Globus pallidus (tissue), 1 donor: Measurements from ENCODE around the gene OR4P4.

Experiments used
- DNase-seq: peaks from one replicate; pipeline ENCODE4 v3.0.0-alpha.2; 2015; ENCODE audit warnings: low spot score

OR4P4 gene

DNA sequence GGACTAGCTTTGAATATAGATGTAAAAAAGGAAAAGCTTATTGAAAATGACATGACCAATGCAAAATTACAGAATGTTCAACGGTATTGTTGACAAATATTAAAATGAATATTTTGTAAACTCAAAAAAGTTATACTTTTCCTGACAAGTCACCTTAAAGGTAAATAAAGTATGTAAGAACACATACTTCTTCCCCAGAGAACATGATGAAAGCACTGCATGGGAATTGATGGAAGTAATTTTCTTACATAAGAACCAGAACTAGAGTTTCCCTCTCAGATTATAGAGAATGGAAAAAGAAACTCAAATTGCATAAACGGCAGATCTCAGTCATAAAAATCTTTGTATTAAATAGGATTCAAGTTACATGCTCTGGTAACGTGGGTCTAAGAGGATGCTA is at the start of gene OR4P4:
Gene OR4P4 (plus strand): TSS at position 301 of the 400 bp plus-strand sequence.
- no peak for DNase-seq

DNA sequence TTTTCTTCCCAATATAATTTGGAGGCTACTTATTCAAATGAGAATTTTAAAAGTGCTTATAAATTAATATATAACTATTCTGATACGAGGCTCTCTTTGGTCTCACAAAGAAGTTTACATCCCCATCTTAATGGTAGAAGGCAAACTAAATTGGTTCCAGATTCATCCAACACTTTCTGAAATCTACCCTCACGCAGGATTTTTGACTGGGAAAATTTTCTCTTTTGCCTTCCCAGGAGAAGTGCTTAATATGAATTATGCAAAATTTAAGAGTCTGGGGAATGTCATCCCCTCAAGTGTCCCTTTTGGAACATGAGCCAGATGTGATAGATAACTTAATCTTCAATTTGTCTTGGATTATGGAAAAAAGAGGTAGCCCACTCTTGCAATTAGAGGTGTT is 27.4 kb upstream of the OR4P4 start, which contains the start of gene OR4C11:
Gene OR4C11 (minus strand): TSS at position 101 of the 400 bp plus-strand sequence. CDS start 3,272 bp downstream, outside the sequence.
- DNase-seq = no peak

DNA sequence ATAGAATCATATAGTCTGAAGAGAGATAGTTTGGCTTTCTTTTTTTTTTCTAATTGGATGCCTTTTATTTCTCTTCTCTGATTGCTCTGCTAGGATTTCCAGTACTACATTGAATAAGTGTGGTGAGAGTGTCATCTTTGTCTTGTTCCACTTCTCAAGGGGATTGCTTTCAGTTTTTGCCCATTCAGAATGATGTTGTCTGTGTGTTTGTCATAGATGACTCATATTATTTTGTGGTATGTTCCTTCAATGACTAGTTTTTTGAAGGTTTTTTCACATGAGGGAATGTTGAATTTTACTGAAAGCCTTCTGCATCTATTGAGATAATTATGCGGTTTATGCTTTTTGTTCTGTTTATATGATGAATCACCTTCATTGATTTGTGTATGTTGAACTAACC is 10.4 kb upstream of the OR4P4 start:
- no peak for DNase-seq

DNA sequence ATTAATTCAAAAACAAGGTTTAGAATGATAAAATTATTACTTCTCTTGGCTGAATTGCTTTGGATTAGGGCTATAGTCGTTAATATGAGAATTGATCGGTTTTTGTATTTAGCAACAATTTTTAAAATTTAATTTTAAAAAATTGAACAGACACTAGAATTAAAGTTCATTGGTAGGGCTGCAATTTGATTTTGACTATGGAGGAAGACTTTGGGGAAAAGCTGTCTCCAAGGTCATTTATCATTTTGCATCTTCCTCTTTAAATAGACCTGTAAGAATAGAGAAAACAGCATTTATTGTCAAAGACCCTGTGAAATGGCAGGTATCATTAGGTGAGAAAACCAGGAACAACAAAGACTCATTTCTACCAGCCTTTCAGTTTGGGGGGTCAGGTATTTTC is 13.1 kb downstream of the OR4P4 start, which contains the start of gene OR4S2:
Gene OR4S2 (plus strand): TSS at position 301 of the 400 bp plus-strand sequence. CDS start 2,577 bp downstream, outside the sequence.
- DNase-seq = no peak

DNA sequence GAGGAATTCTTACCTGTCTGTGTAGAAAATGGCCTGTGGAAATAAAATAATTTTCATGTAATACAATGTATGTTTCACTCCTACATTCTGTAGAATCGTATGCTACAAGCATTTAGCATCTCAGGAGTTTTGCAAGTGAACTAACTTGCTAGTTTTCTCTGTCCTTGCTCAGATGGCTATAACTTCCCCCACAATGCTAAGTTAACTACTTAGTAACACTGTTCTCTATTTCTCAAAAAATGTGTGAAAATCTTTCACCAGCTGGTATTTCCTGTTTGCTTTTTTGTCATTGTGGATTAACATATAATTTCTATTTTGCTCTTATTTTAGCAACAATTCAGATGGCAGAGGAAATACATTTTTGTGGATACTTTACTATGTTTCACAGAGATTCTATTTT is 17.6 kb downstream of the OR4P4 start:
- DNase-seq = no peak

DNA sequence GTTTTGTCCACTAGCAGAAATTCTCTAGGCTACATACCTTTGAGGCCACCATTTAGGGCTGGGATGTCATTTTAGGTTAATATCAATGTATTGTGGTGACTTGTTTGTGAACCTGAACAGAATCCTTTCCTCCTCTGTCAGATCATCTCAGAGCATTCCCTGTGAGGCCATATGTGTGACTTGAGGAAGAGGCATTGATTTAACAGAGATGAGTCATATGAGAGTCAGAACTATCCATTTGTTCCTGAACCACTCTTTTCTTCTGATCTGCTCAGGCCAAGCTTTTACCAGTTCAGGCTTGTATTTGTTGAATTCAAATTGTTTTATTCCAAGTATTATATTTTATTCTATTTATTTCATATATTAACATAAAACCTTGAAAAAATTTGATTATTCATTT is 20.2 kb downstream of the OR4P4 start:
- no peak for DNase-seq

DNA sequence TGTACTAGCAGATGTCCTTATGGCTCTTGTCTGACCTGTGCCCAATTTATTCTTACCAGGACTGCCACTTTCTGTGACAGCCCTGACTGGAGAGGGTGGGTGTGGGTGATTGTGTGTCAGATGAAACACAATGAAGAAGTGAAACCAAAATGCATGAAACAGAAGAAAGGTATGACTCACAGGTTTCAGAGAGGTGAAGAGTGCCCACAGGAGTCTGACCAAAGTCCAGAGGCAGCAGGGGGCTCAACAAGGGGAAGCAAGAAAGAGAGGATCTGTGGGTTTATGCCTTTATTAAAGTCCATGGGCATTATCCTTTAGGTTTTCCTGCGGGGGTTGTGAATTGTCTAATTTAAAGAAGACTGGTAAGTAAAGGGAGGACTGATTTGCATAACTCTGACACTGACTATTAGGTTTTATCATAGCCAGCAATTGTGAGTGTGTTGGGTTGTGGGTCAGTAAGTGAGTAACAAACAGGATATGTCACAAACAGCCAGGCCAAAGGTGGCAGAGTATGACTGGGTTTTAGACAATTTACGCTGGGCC is 23.2 kb downstream of the OR4P4 start:
- no peak for DNase-seq

DNA sequence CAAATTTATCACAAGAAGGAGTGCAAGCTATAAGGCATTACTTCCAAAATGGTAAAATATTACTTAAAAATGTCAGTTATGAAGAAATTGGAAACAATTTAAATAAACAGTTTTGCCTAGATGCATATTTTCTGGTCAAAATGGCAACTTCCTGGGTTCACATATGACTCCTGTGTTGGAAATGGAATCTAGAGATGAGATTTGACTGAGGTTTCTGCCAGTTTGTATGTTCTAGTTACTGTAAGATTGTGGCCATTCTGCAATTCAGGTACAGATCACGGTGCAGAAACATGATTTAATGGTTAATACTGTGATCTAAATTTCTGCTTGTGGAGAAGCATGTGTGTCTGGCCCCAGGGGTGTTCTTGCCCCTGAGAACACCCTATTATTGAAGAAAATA is 23.7 kb downstream of the OR4P4 start:
- DNase-seq = no peak

DNA sequence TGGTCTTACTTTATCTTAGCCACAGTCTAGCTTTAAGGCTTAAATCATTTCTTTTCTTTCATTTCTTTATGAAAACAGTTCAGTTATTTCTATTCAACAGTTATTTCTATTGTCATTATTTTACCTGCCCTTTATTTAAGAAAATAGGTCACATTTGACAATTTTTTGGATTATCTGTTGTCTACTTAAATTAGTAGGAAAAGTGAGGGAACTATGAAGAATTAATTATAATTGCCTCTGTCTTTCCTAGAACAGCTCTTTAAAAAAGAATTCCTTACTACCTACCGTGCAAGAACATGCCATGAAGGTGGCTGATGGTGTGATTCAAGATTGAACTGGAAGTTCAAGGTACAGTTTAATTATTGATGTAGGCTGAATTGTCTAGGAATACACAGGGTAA is 27.0 kb downstream of the OR4P4 start, which contains the start of gene OR4C6:
Gene OR4C6 (plus strand): TSS at position 301 of the 400 bp plus-strand sequence. CDS start 2,966 bp downstream, outside the sequence.
- no peak for DNase-seq

DNA sequence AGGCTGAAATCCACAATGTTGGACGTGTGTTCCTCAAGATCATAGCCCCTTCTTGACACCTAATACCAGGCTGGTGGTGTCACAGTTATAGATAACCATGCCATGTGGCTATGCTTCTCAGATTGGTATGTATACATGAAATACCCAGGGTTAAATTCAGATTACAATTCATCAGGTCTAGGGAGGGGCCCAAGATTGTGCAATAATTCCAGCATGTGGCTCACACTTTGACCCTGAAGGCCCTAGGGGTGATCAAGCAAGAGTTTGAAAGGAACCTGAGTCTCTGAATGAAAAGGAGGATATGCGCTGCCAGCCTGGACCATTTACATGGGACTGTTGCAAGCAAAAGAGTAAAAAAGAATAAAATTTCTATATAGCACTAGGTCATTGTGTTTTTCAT is 34.5 kb downstream of the OR4P4 start:
- no peak for DNase-seq

DNA sequence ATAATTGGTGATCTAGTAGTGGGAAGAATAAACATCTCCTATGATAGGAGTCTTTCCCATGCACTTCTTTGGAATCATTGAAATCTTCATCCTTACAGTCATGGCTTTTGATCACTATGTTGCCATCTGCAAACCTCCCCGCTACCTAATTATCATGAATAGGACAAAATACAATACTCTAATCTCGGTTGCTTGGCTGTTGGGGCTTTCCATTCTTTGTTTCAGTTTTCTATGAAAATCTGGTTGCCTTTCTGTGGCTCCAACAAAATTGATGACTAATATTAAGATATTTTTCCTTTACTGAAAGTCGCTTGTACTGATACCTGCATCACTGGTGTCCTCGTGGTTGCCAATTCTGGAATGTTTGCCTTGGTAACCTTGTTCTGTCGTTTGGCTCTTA is 38.9 kb downstream of the OR4P4 start:
- DNase-seq = no peak
